K562 (cell line): ENCODE results near the gene TPPP. TPM values are rescaled to one million over a fixed set of nuclear protein-coding genes. Genes with fewer than 3 reads are reported as not detected.

Experiments
- ATAC-seq: fragments of 200-7000 bp; cut with Tn5 transposase; 3 replicates; pipeline ENCODE4 v1.9.1; 2020; ENCODE audit warnings: moderate library complexity
- BruUV-seq: library from RNA; stranded (reverse); fragments of 400-500 nt; replicated peaks from 2 replicates; lab custom pipeline; 2021; lab: Mats Ljungman, UMichigan
- CTCF ChIA-PET: fragments of 300-600 bp; formaldehyde crosslinking; extraction: SDS; loops from one replicate; lab custom pipeline; 2021; ENCODE audit warnings: low intra/inter-chr PET ratio; lab: Yijun Ruan, JAX
- POLR2A ChIA-PET: fragments of 300-600, 350-650 bp; sonication (Branson Sonifier 250); formaldehyde crosslinking; extraction: SDS; loops from one replicate; lab custom pipeline; 2021; ENCODE audit warnings: antibody characterized with exemption, inconsistent platforms; lab: Yijun Ruan, JAX
- DNase-seq, 4 experiments: peaks; one replicate each; pipeline versions ENCODE4 v3.0.0 to v3.0.0-alpha.2; 2011 to 2018; ENCODE audit warnings: low spot score in 3 of 4, mixed read lengths in 3 of 4; ENCODE audit errors: extremely low read depth in 1 of 4
- FAIRE-seq: peaks from 2 replicates; lab custom pipeline; 2011; peaks lifted over from hg19 to GRCh38; lab: Jason Lieb, UNC
- H2AFZ ChIP-seq: 2 replicates; pipeline ENCODE4 v1.6.0; 2011; ENCODE audit warnings: low read depth, low read length, control low read depth, inconsistent platforms
- H3K27ac ChIP-seq: fragments of 200-600 bp; 3 replicates; pipeline ENCODE4 v1.8.0; 2011; ENCODE audit warnings: low read depth, mild to moderate bottlenecking, control low read depth, inconsistent platforms, low read length, moderate library complexity, mixed read lengths; ENCODE audit errors: extremely low read depth
- H3K27me3 ChIP-seq, 2 experiments: fragments of 300-600 bp in 1 of 2; 2 replicates in 1 of 2; 3 replicates in 1 of 2; pipeline versions ENCODE4 v1.6.0 to v1.8.0; 2011; ENCODE audit warnings: inconsistent platforms in 2 of 2, low read length in 2 of 2, mild to moderate bottlenecking in 1 of 2, mixed read lengths in 1 of 2, moderate library complexity in 1 of 2; ENCODE audit not compliant: control insufficient read depth in 2 of 2, insufficient read depth in 2 of 2
- H3K36me3 ChIP-seq: fragments of 300-600 bp; 3 replicates; pipeline ENCODE4 v1.8.0; 2011; ENCODE audit warnings: mild to moderate bottlenecking, low read length, inconsistent platforms; ENCODE audit not compliant: control insufficient read depth, insufficient read depth
- H3K4me1 ChIP-seq, 2 experiments: fragments of 200-600 bp in 1 of 2; replicated peaks in 1 of 2; 2 replicates in 1 of 2; 3 replicates in 1 of 2; pipeline versions ENCODE4 v1.5.1 to v1.8.0; 2011; ENCODE audit warnings: inconsistent platforms in 2 of 2, low read length in 2 of 2, mild to moderate bottlenecking in 1 of 2, mixed read lengths in 1 of 2, moderate library complexity in 1 of 2; ENCODE audit not compliant: control insufficient read depth in 2 of 2, insufficient read depth in 2 of 2
- H3K4me2 ChIP-seq: 2 replicates; pipeline ENCODE4 v1.6.1; 2011; ENCODE audit warnings: low read length, control low read depth, inconsistent platforms, mixed read lengths; ENCODE audit not compliant: insufficient read depth
- H3K4me3 ChIP-seq: fragments of 200-600 bp; sonication (generic), shearing (Covaris generic); 2 replicates; pipeline ENCODE4 v1.5.1; 2016; ENCODE audit warnings: control low read depth, inconsistent platforms
- H3K79me2 ChIP-seq: fragments of 200-600 bp; 3 replicates; pipeline ENCODE4 v1.8.0; 2011; ENCODE audit warnings: low read length, inconsistent platforms; ENCODE audit not compliant: control insufficient read depth, insufficient read depth
- H3K9ac ChIP-seq, 2 experiments: 2 replicates each; pipeline versions ENCODE4 v1.6.0 to v1.6.1; 2011; ENCODE audit warnings: low read depth in 2 of 2, low read length in 2 of 2, control low read depth in 1 of 2, inconsistent platforms in 1 of 2, mild to moderate bottlenecking in 1 of 2, mixed read lengths in 1 of 2; ENCODE audit not compliant: insufficient read depth in 1 of 2
- H3K9me1 ChIP-seq: one replicate; pipeline ENCODE4 v1.6.0; 2011; ENCODE audit warnings: inconsistent platforms, mild to moderate bottlenecking, low read length, moderate library complexity; ENCODE audit not compliant: control insufficient read depth, insufficient read depth
- H3K9me3 ChIP-seq: replicated peaks from 2 replicates; pipeline ENCODE4 v1.5.1; 2011; ENCODE audit warnings: low read depth, low read length, inconsistent platforms; ENCODE audit not compliant: control insufficient read depth, insufficient read depth
- H4K20me1 ChIP-seq: replicated peaks from 2 replicates; pipeline ENCODE4 v1.6.1; 2011; ENCODE audit warnings: low read length, inconsistent platforms, mixed read lengths; ENCODE audit not compliant: control insufficient read depth, insufficient read depth
- CHCHD3 ChIP-seq: fragments of 250-450 bp; sonication (Bioruptor Pico); IDR thresholded peaks from 2 replicates; pipeline ENCODE4 v2.1.2; 2022; ENCODE audit warnings: mild to moderate bottlenecking
- NR2C2 ChIP-seq, 2 experiments: fragments of 200-800 bp in 1 of 2; sonication (Bioruptor generic) in 1 of 2; sonication (generic) in 1 of 2; formaldehyde crosslinking in 1 of 2; IDR thresholded peaks; 2 replicates each; pipeline versions ENCODE4 v1.6.1 to v1.8.0; 2016 to 2022; ENCODE audit warnings: mild to moderate bottlenecking in 1 of 2, missing compliant biosample characterization in 1 of 2, missing genetic modification characterization in 1 of 2, missing genetic modification reagents in 1 of 2
- RB1 ChIP-seq: fragments of 450-650 bp; IDR thresholded peaks from 2 replicates; pipeline ENCODE4 v1.6.1; 2017; ENCODE audit warnings: low read depth, mild to moderate bottlenecking
- VEZF1 ChIP-seq: fragments of 200-800 bp; sonication (Bioruptor generic); IDR thresholded peaks from 2 replicates; pipeline ENCODE4 v1.6.1; 2017; ENCODE audit warnings: missing genetic modification characterization, missing compliant biosample characterization
- WGBS: fragments of 100-300 bp; shearing (Covaris generic); methylation state at CpG from one replicate; pipeline ENCODE4 v1.1.6; 2016; ENCODE audit warnings: low coverage, mixed read lengths; ENCODE audit not compliant: insufficient coverage; ENCODE audit errors: missing lambda C conversion rate; 5-methylcytosine and 5-hydroxymethylcytosine counted together
- in situ Hi-C: fragments of 300-500 bp; cut with MboI; formaldehyde crosslinking; loops from 4 replicates; pipeline ENCODE4 v1.15.0; 2018; ENCODE audit warnings: inconsistent platforms, mixed read lengths
- intact Hi-C: fragments of 100-400 bp; cut with micrococcal nuclease; formaldehyde crosslinking; loops from 2 replicates; pipeline ENCODE4 v1.14.2; 2022
- polyA plus RNA-seq, 8 experiments: library from polyadenylated mRNA; depleted of rRNA in 4 of 8; stranded (reverse) in 5 of 8; unstranded in 3 of 8; fragments of >200 nt; fragmentation: Nextera tagmentation in 2 of 8; fragmentation: Illumina TruSeq in 1 of 8; extraction: Ambion mirVana in 2 of 8; extraction: Trizol in 1 of 8; gene quantifications; 2 replicates each; pipeline versions ENCODE4 v1.2.1 to v1.2.3, GENCODE V29; 2011 to 2014; ENCODE audit warnings: inconsistent platforms in 1 of 8, missing spikeins in 1 of 8
- total RNA-seq, 7 experiments: library from RNA; depleted of rRNA in 6 of 7; stranded (reverse); fragments of >200 nt in 6 of 7; fragmentation: Illumina TruSeq in 2 of 7; extraction: Trizol in 2 of 7; gene quantifications; 2 replicates each; pipeline versions ENCODE4 v1.2.1 to v1.2.3, GENCODE V29; 2011 to 2021; ENCODE audit warnings: low replicate concordance in 1 of 7
- TF ChIP-seq, protein P1 (sequence below), 3 experiments: fragments of 200-800 bp in 1 of 3; fragments of 250-450 bp in 1 of 3; fragments of 450-650 bp in 1 of 3; sonication (Bioruptor Pico) in 1 of 3; sonication (Bioruptor generic) in 1 of 3; formaldehyde crosslinking in 1 of 3; IDR thresholded peaks; 2 replicates each; pipeline versions ENCODE4 v1.6.1 to v1.8.0; 2016 to 2022; ENCODE audit warnings: mild to moderate bottlenecking in 2 of 3, missing genetic modification characterization in 2 of 3, missing compliant biosample characterization in 1 of 3, moderate library complexity in 1 of 3
- TF ChIP-seq, protein P2 (sequence below): fragments of 200-800 bp; sonication (Bioruptor generic); IDR thresholded peaks from 2 replicates; pipeline ENCODE4 v1.6.1; 2016; ENCODE audit warnings: missing genetic modification characterization, missing compliant biosample characterization
- TF ChIP-seq, protein P3 (sequence below): sonication (generic); formaldehyde crosslinking; IDR thresholded peaks from 2 replicates; pipeline ENCODE4 v1.8.1; 2023; ENCODE audit warnings: mild to moderate bottlenecking, missing genetic modification reagents

The TPPP gene
- total and polyA plus RNA-seq, 9 of the 15 experiments (the other 6 are each of a cell fraction or from before 2014, with no cell fraction given), result 0.01 to 0.07 (median 0.03) TPM; not detected in 6

DNA sequence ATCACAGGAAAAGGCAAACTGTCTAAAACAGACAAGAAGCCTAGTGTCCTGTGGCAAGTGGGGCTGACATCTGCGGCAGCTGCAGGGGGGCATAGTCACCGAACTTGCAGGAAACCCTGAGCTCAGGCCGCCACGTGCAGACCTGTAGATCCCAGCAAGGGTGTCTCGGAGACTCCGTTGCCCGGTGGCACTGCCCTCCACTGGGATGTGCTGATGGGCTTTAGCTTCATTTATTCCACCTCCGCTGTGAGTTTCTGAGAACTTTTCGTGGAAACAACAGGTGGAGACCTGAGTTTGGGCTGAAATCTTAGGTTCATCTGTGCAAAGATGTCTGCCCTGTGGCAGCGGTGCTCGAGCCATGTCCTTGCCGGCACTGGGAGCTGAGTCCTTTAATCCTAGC, 59.0 kb downstream of the TPPP start:
- Histone ChIP-seq H3K36me3 (peaks cover 62% of the 10 kb centered on the region; the same call in 2 of the 3 replicates), H3K79me2 (no peaks in the 10 kb centered on the region), H3K4me3 (no peak overlapping the region), H3K9me3 (no peaks in the 10 kb centered on the region), H2AFZ (no peak overlapping the region), H3K4me1 (peaks cover 0 to 4% of the 10 kb centered on the region in 2 experiments; a peak in 2 of 5 replicates), H3K4me2 (no peak overlapping the region), H3K9ac (no peak overlapping the region), H4K20me1 (no peaks in the 10 kb centered on the region), H3K27me3 (no peaks in the 10 kb centered on the region), H3K27ac (no peak overlapping the region), H3K9me1 (no peaks in the 10 kb centered on the region)
- intact Hi-C loops, result no loop called here
- in situ Hi-C loops, result no loop called here
- no TSS peak for BruUV-seq
- no peak for ATAC-seq
- CTCF ChIA-PET, result no interaction called here
- no peak for FAIRE-seq
- DNase-seq, result no peak
- WGBS, result 93% methylated on average over 12 of the region's 12 CpGs
- POLR2A ChIA-PET, result interaction anchor here (0.8 to 2.0 kb wide), 2 partner anchors 9 to 12 kb away, joined by 4 to 5 read pairs; no protein-coding TSS in a partner anchor
- no peak for TF ChIP-seq VEZF1 (CRISPR knock-in tag)
- TF ChIP-seq NR2C2 (CRISPR knock-in tag; IDR thresholded peaks at IDR 0.05), result no peak
- TF ChIP-seq NR2C2 (tag; IDR thresholded peaks at IDR 0.05), result no peak
- no peak for TF ChIP-seq RB1
- TF ChIP-seq, protein P1, sequence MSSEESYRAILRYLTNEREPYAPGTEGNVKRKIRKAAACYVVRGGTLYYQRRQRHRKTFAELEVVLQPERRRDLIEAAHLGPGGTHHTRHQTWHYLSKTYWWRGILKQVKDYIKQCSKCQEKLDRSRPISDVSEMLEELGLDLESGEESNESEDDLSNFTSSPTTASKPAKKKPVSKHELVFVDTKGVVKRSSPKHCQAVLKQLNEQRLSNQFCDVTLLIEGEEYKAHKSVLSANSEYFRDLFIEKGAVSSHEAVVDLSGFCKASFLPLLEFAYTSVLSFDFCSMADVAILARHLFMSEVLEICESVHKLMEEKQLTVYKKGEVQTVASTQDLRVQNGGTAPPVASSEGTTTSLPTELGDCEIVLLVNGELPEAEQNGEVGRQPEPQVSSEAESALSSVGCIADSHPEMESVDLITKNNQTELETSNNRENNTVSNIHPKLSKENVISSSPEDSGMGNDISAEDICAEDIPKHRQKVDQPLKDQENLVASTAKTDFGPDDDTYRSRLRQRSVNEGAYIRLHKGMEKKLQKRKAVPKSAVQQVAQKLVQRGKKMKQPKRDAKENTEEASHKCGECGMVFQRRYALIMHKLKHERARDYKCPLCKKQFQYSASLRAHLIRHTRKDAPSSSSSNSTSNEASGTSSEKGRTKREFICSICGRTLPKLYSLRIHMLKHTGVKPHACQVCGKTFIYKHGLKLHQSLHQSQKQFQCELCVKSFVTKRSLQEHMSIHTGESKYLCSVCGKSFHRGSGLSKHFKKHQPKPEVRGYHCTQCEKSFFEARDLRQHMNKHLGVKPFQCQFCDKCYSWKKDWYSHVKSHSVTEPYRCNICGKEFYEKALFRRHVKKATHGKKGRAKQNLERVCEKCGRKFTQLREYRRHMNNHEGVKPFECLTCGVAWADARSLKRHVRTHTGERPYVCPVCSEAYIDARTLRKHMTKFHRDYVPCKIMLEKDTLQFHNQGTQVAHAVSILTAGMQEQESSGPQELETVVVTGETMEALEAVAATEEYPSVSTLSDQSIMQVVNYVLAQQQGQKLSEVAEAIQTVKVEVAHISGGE (CRISPR knock-in tag; IDR thresholded peaks at IDR 0.05), result no peak
- TF ChIP-seq, protein P2, sequence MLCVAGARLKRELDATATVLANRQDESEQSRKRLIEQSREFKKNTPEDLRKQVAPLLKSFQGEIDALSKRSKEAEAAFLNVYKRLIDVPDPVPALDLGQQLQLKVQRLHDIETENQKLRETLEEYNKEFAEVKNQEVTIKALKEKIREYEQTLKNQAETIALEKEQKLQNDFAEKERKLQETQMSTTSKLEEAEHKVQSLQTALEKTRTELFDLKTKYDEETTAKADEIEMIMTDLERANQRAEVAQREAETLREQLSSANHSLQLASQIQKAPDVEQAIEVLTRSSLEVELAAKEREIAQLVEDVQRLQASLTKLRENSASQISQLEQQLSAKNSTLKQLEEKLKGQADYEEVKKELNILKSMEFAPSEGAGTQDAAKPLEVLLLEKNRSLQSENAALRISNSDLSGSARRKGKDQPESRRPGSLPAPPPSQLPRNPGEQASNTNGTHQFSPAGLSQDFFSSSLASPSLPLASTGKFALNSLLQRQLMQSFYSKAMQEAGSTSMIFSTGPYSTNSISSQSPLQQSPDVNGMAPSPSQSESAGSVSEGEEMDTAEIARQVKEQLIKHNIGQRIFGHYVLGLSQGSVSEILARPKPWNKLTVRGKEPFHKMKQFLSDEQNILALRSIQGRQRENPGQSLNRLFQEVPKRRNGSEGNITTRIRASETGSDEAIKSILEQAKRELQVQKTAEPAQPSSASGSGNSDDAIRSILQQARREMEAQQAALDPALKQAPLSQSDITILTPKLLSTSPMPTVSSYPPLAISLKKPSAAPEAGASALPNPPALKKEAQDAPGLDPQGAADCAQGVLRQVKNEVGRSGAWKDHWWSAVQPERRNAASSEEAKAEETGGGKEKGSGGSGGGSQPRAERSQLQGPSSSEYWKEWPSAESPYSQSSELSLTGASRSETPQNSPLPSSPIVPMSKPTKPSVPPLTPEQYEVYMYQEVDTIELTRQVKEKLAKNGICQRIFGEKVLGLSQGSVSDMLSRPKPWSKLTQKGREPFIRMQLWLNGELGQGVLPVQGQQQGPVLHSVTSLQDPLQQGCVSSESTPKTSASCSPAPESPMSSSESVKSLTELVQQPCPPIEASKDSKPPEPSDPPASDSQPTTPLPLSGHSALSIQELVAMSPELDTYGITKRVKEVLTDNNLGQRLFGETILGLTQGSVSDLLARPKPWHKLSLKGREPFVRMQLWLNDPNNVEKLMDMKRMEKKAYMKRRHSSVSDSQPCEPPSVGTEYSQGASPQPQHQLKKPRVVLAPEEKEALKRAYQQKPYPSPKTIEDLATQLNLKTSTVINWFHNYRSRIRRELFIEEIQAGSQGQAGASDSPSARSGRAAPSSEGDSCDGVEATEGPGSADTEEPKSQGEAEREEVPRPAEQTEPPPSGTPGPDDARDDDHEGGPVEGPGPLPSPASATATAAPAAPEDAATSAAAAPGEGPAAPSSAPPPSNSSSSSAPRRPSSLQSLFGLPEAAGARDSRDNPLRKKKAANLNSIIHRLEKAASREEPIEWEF (CRISPR knock-in tag), result no peak
- TF ChIP-seq, protein P3, sequence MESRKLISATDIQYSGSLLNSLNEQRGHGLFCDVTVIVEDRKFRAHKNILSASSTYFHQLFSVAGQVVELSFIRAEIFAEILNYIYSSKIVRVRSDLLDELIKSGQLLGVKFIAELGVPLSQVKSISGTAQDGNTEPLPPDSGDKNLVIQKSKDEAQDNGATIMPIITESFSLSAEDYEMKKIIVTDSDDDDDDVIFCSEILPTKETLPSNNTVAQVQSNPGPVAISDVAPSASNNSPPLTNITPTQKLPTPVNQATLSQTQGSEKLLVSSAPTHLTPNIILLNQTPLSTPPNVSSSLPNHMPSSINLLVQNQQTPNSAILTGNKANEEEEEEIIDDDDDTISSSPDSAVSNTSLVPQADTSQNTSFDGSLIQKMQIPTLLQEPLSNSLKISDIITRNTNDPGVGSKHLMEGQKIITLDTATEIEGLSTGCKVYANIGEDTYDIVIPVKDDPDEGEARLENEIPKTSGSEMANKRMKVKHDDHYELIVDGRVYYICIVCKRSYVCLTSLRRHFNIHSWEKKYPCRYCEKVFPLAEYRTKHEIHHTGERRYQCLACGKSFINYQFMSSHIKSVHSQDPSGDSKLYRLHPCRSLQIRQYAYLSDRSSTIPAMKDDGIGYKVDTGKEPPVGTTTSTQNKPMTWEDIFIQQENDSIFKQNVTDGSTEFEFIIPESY (CRISPR knock-in tag), result no peak
- TF ChIP-seq CHCHD3 (CRISPR knock-in tag), result no peak
